Measurements from ENCODE around the gene ZNF200.

Gene ZNF200

DNA sequence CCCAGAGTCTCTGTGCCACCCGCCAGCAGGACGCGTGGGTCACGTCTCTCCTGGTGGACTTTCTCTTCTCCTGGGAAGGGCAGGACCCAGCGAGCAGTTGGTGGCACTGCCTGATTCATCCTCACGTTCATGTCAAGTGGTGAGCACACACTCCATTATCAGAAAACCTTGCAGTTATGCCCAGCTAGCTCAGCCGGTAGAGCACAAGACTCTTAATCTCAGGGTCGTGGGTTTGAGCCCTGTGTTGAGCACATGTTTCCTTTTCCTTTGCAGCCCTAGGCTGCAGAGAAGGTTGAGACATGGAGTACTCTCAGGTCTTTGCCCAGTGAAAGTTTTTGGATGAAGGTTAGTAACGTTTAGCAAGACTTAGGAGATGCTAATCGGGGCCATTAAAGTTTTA is 39.0 kb downstream of the ZNF200 start:
- Histone ChIP-seq H3K4me2 (no peak overlapping the region), H3K4me3 (IDR thresholded peaks at IDR 0.05; ENCODE audit: insufficient read depth, low read depth, low read length) (no peak overlapping the region), H3K4me1 (ENCODE audit: low read depth, poor library complexity, severe bottlenecking) (peaks cover 8% of the 10 kb centered on the region), H3K27ac (no peak overlapping the region), H4K20me1 (ENCODE audit: insufficient read depth) (no peaks in the 10 kb centered on the region), H3K79me2 (ENCODE audit: insufficient read depth, low read depth) (no peaks in the 10 kb centered on the region), H3K9ac (no peak overlapping the region), H3K27me3 (ENCODE audit: insufficient read depth, low read depth) (peaks cover 4% of the 10 kb centered on the region; the same call in 1 of the 2 replicates), H2AFZ (ENCODE audit: low read depth) (no peak overlapping the region), H3K36me3 (ENCODE audit: insufficient read depth) (no peaks in the 10 kb centered on the region)
- TF ChIP-seq, protein P1, sequence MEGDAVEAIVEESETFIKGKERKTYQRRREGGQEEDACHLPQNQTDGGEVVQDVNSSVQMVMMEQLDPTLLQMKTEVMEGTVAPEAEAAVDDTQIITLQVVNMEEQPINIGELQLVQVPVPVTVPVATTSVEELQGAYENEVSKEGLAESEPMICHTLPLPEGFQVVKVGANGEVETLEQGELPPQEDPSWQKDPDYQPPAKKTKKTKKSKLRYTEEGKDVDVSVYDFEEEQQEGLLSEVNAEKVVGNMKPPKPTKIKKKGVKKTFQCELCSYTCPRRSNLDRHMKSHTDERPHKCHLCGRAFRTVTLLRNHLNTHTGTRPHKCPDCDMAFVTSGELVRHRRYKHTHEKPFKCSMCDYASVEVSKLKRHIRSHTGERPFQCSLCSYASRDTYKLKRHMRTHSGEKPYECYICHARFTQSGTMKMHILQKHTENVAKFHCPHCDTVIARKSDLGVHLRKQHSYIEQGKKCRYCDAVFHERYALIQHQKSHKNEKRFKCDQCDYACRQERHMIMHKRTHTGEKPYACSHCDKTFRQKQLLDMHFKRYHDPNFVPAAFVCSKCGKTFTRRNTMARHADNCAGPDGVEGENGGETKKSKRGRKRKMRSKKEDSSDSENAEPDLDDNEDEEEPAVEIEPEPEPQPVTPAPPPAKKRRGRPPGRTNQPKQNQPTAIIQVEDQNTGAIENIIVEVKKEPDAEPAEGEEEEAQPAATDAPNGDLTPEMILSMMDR (conservative IDR thresholded peaks at IDR 0.05; ENCODE audit: low read depth, low read length), result no peak

DNA sequence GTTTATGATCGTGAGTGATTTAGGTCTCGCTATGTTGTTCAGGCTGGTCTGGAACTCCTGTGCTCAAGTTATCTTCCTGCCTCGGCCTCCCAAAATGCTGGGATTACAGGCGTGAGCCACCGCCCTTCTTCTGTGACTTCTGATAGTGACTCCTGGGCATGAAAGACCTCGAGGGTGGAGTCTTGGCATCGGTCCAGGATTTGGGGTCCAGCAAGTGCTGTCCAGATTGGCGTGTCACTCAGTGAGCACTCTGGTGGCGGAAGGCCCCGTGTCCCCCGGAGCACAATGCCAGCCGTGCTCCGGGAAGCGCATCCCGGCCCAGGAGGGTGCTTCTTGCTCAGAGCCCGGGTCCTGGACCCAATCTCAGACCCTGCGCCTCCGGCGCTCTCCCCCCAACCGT is 40.2 kb downstream of the ZNF200 start:
- TF ChIP-seq, protein P1 (conservative IDR thresholded peaks at IDR 0.05; ENCODE audit: low read depth, low read length), result no peak
- no peaks in the 10 kb centered on the region for H3K36me3 ChIP-seq (ENCODE audit: insufficient read depth)
- H3K27ac ChIP-seq, result no peak overlapping the region
- no peak overlapping the region for H3K4me3 ChIP-seq (IDR thresholded peaks at IDR 0.05; ENCODE audit: insufficient read depth, low read depth, low read length)
- no peak overlapping the region for H3K9ac ChIP-seq
- H3K27me3 ChIP-seq (ENCODE audit: insufficient read depth, low read depth), result peaks cover 4% of the 10 kb centered on the region; the same call in 1 of the 2 replicates
- H3K4me1 ChIP-seq (ENCODE audit: low read depth, poor library complexity, severe bottlenecking), result peaks cover 14% of the 10 kb centered on the region
- H2AFZ ChIP-seq (ENCODE audit: low read depth), result no peak overlapping the region
- H4K20me1 ChIP-seq (ENCODE audit: insufficient read depth), result no peaks in the 10 kb centered on the region
- no peaks in the 10 kb centered on the region for H3K79me2 ChIP-seq (ENCODE audit: insufficient read depth, low read depth)
- H3K4me2 ChIP-seq, result no peak overlapping the region

- Histone ChIP-seq H3K4me3 (IDR thresholded peaks at IDR 0.05; ENCODE audit: insufficient read depth, low read depth, low read length) (no peak overlapping the region), H3K79me2 (ENCODE audit: insufficient read depth, low read depth) (no peaks in the 10 kb centered on the region), H3K36me3 (ENCODE audit: insufficient read depth) (no peaks in the 10 kb centered on the region), H4K20me1 (ENCODE audit: insufficient read depth) (no peaks in the 10 kb centered on the region), H3K27ac (no peak overlapping the region), H3K4me1 (ENCODE audit: low read depth, poor library complexity, severe bottlenecking) (peaks cover 15% of the 10 kb centered on the region), H2AFZ (ENCODE audit: low read depth) (no peak overlapping the region), H3K9ac (no peak overlapping the region), H3K4me2 (no peak overlapping the region), H3K27me3 (ENCODE audit: insufficient read depth, low read depth) (peaks cover 4% of the 10 kb centered on the region; the same call in 1 of the 2 replicates)
- TF ChIP-seq, protein P1 (conservative IDR thresholded peaks at IDR 0.05; ENCODE audit: low read depth, low read length), result no peak
Observed at GRCh38 chr16:3193221-3194212, 41.4 kb downstream of the ZNF200 start.

GRCh38 chr16:3192476-3193019 is 42.4 kb downstream of the ZNF200 start:
- Histone ChIP-seq H2AFZ (ENCODE audit: low read depth) (no peak overlapping the region), H3K4me2 (no peak overlapping the region), H4K20me1 (ENCODE audit: insufficient read depth) (no peaks in the 10 kb centered on the region), H3K4me1 (ENCODE audit: low read depth, poor library complexity, severe bottlenecking) (peaks cover 17% of the 10 kb centered on the region), H3K79me2 (ENCODE audit: insufficient read depth, low read depth) (no peaks in the 10 kb centered on the region), H3K27me3 (ENCODE audit: insufficient read depth, low read depth) (peaks cover 4% of the 10 kb centered on the region; the same call in 1 of the 2 replicates), H3K9ac (no peak overlapping the region), H3K27ac (no peak overlapping the region), H3K36me3 (ENCODE audit: insufficient read depth) (no peaks in the 10 kb centered on the region), H3K4me3 (IDR thresholded peaks at IDR 0.05; ENCODE audit: insufficient read depth, low read depth, low read length) (no peak overlapping the region)
- TF ChIP-seq, protein P1 (conservative IDR thresholded peaks at IDR 0.05; ENCODE audit: low read depth, low read length), result no peak

All from KMS-11 (cell line).